Large intestine (tissue), 3 donors: Measurements from ENCODE around the gene FSTL4. TPM values are rescaled to one million over a fixed set of nuclear protein-coding genes. Genes with fewer than 3 reads are reported as not detected.

Experiments
- DNase-seq, 2 donors: peaks; one replicate each; pipeline versions ENCODE4 v3.0.0 to v3.0.0-alpha.2; 2013
- H3K27ac ChIP-seq: one replicate; pipeline ENCODE4 v1.5.1; 2013; ENCODE audit warnings: low read length
- H3K27me3 ChIP-seq: 2 replicates; pipeline ENCODE4 v1.6.1; 2013; ENCODE audit warnings: low read length; ENCODE audit not compliant: control insufficient read depth, insufficient read depth
- H3K36me3 ChIP-seq: 2 replicates; pipeline ENCODE4 v1.6.1; 2013; ENCODE audit warnings: low read length; ENCODE audit not compliant: control insufficient read depth, insufficient read depth
- H3K4me1 ChIP-seq: one replicate; pipeline ENCODE4 v1.6.1; 2013; ENCODE audit warnings: low read length; ENCODE audit not compliant: control insufficient read depth, insufficient read depth
- H3K4me3 ChIP-seq: one replicate; pipeline ENCODE4 v1.5.1; 2013; ENCODE audit warnings: low read length
- H3K9me3 ChIP-seq: one replicate; pipeline ENCODE4 v1.6.1; 2013; ENCODE audit warnings: mild to moderate bottlenecking, low read depth, low read length, moderate library complexity; ENCODE audit not compliant: control insufficient read depth
- WGBS: methylation state at CpG from one replicate; pipeline ENCODE4 v1.1.5; 2013; ENCODE audit warnings: low lambda C conversion rate; ENCODE audit not compliant: insufficient coverage; 5-methylcytosine and 5-hydroxymethylcytosine counted together
- polyA plus RNA-seq: library from polyadenylated mRNA; unstranded; fragments of 120-200 nt; gene quantifications from one replicate; pipeline ENCODE4 v1.2.1, GENCODE V29; 2013

The FSTL4 gene
- polyA plus RNA-seq, 1 donor, result 1.4 TPM

DNA sequence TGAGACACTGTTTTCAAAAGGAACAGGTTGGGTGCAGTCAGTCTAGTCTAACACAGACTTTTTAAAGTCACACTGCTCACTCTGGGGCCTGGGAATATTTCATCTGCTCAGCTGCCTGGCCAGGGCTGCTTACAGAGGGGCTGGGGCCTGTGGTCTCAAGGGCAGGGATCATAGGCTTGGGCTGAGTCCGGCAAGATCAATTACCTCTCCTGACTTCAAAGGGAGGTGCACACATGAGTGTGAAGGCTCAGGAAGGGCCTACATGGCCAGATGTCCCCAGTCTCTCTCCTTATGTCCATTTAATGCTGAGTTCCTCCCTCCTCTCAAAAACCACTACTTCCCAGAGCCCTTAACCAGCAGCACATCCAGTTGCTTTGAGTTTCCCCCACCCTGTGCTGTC lies 313.3 kb downstream of the FSTL4 start:
- Histone ChIP-seq H3K9me3 (no peaks in the 10 kb centered on the region), H3K27me3 (no peaks in the 10 kb centered on the region), H3K36me3 (no peaks in the 10 kb centered on the region), H3K27ac (no peak overlapping the region), H3K4me1 (no peaks in the 10 kb centered on the region), H3K4me3 (no peak overlapping the region)
- no CpG with 5 or more reads among the region's 1 CpG for WGBS
- no peak for DNase-seq

DNA sequence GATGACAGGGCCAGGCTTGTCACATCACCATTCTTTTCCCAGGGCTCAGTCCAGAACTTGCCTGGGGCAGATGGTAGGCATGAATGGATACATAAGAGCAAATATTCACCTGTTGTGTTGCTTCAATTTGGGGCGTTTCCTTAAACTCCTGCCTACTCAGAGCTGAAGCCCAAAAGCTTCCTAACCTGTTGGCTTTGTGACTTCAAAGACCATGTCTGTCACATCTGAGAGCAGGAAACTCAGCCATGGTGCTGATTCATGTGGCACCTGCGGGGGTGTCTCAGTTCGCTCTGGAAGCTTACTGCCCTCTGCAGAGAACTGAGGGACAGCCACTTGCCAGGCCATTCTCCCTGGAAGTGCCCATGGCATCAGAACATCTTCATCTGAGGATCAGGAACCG lies 313.9 kb downstream of the FSTL4 start:
- no peaks in the 10 kb centered on the region for H3K9me3 ChIP-seq
- WGBS, result no CpG with 5 or more reads among the region's 4 CpGs

DNA sequence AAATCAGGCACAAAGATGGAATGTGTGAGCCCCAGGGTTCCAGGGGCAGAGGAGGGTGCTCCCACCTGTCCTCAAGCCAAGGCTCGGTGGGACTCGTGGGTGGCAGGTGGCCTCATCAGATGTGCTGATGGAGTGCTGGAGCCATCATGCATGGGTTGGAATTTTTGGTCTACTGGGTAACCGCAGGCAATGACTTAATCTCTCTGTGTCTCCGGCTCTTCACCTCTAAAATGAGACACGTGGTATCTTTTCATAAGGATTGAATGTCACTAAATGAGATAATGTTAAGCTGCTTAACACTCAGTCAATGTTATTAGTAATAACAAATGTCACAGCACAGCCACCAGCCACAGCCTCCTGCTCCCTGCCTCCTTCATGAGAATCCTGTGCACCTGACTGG lies 315.0 kb downstream of the FSTL4 start:
- H3K4me1 ChIP-seq, result no peaks in the 10 kb centered on the region
- no peak for DNase-seq
- no peaks in the 10 kb centered on the region for H3K27me3 ChIP-seq
- H3K36me3 ChIP-seq, result no peaks in the 10 kb centered on the region
- WGBS, result 100% methylated on average over 1 of the region's 5 CpGs
- H3K9me3 ChIP-seq, result no peaks in the 10 kb centered on the region
- H3K27ac ChIP-seq, result no peak overlapping the region
- H3K4me3 ChIP-seq, result no peak overlapping the region

More for the DNA sequence above, 313.9 kb downstream of the FSTL4 start:
- H3K27ac ChIP-seq, result no peak overlapping the region
- no peaks in the 10 kb centered on the region for H3K27me3 ChIP-seq
- no peak overlapping the region for H3K4me3 ChIP-seq
- H3K36me3 ChIP-seq, result no peaks in the 10 kb centered on the region
- no peak for DNase-seq
- H3K4me1 ChIP-seq, result no peaks in the 10 kb centered on the region

DNA sequence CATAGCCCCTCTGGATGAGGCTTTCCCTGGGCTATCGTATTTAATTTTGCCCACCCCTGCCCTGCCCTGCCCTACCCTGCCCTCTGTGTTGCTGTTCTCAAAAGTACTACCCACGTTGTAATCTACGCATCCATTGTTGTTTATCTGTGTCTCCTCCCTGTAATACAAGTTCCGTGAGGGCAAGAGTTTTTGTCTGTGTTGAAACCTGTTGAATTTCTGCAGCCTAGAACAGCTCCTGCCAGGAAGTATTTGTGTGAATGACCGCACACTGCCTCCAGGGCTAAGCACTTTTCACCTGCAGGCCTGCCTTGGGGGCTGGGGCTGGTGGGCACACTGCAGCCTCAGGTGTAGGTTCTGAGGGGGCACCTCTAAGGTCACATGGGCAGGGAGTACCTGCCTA lies 315.7 kb downstream of the FSTL4 start:
- H3K4me3 ChIP-seq, result no peak overlapping the region
- no peaks in the 10 kb centered on the region for H3K9me3 ChIP-seq
- H3K27ac ChIP-seq, result no peak overlapping the region
- H3K36me3 ChIP-seq, result no peaks in the 10 kb centered on the region
- no peaks in the 10 kb centered on the region for H3K27me3 ChIP-seq
- WGBS, result no CpG with 5 or more reads among the region's 5 CpGs
- no peaks in the 10 kb centered on the region for H3K4me1 ChIP-seq
- no peak for DNase-seq

DNA sequence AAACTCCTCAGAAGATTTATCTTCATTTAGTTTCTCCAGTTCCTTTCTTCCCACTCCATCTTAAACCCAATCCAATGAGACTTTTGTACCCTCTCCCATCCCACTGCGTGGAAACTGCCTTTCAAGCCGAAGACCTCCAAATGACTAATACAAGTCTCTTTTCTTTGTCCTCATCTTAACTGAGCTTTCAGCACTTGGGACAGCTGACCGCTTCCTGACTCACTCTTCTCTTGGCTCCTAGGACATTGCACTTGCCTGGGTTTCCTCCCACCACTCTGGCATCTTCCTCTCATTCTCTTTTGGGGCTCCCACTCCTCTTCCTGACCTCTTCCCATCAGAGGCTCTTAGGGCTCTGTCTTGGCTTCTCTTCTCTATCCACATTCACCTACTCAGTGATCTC lies 316.8 kb downstream of the FSTL4 start:
- Histone ChIP-seq H3K9me3 (no peaks in the 10 kb centered on the region), H3K36me3 (no peaks in the 10 kb centered on the region), H3K27me3 (no peaks in the 10 kb centered on the region), H3K4me1 (no peaks in the 10 kb centered on the region), H3K27ac (no peak overlapping the region), H3K4me3 (no peak overlapping the region)
- no peak for DNase-seq
- 100% methylated on average over 2 of the region's 3 CpGs for WGBS

DNA sequence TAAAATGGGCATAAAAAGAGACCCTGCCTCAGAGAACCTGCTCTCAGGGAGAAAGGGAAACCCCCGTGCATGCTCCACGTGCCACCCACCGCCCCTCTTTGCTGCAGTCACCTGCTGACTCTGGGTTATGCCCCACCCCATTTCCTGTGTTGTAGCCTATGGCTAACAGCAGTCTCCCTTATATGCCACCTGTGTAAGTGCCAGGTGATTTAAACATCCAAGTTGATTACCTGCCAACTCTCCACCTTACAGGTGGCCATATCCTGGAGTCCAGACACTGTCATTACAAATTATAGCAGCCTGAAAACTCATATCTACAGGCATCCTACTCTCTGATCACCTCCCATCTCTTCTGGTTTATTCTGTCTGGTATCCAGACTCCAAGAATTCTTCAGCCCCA lies 318.0 kb downstream of the FSTL4 start:
- Histone ChIP-seq H3K27ac (no peak overlapping the region), H3K36me3 (no peaks in the 10 kb centered on the region), H3K9me3 (no peaks in the 10 kb centered on the region), H3K27me3 (no peaks in the 10 kb centered on the region), H3K4me3 (no peak overlapping the region), H3K4me1 (no peaks in the 10 kb centered on the region)
- DNase-seq, result no peak
- WGBS, result no CpG with 5 or more reads among the region's 3 CpGs

DNA sequence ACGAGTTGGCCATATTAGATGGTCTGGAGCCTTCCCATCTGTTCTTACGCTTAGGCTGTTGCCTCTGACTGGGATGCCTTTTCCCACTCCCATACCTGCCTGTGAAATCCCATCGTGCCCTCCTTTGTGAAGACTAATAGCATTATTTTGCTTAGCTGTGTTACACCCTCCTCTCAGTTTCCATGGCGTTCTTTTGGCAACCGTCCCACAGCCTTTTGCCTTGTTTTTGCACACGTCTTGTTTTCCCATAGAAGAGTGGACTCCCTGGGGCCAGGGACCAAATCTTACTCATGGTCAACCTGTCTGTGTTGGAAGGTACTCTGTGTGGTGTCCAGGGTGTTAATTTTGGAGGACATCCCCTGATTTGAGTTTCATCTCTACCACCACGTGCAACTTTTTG lies 318.4 kb downstream of the FSTL4 start:
- no peaks in the 10 kb centered on the region for H3K9me3 ChIP-seq
- H3K4me3 ChIP-seq, result no peak overlapping the region
- H3K4me1 ChIP-seq, result no peaks in the 10 kb centered on the region
- no CpG with 5 or more reads among the region's 7 CpGs for WGBS
- no peak for DNase-seq
- H3K36me3 ChIP-seq, result no peaks in the 10 kb centered on the region
- no peaks in the 10 kb centered on the region for H3K27me3 ChIP-seq
- H3K27ac ChIP-seq, result no peak overlapping the region

DNA sequence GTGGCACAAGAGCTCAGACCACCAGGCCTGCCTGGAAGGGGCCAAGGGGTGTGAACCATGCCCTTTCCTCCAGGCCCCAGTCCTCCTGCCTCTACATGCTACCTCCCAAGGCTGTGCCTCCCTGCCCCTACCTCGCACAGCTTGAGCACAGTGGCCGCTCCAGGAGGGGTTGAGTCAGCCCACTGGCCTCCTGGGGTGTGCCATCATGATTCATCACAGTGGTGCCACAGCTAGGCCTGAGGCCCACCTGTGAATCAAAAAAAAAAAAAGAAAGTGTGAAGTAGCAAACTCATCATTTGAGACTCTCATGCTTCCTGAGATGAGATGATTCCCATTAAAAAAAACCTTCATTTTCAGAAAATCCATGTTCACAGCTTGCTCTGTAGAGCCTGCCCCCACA lies 320.0 kb downstream of the FSTL4 start:
- no peak for DNase-seq
- H3K9me3 ChIP-seq, result no peaks in the 10 kb centered on the region
- no peak overlapping the region for H3K4me3 ChIP-seq
- no CpG with 5 or more reads among the region's 2 CpGs for WGBS
- no peak overlapping the region for H3K27ac ChIP-seq
- H3K27me3 ChIP-seq, result no peaks in the 10 kb centered on the region
- H3K36me3 ChIP-seq, result no peaks in the 10 kb centered on the region
- H3K4me1 ChIP-seq, result no peaks in the 10 kb centered on the region

DNA sequence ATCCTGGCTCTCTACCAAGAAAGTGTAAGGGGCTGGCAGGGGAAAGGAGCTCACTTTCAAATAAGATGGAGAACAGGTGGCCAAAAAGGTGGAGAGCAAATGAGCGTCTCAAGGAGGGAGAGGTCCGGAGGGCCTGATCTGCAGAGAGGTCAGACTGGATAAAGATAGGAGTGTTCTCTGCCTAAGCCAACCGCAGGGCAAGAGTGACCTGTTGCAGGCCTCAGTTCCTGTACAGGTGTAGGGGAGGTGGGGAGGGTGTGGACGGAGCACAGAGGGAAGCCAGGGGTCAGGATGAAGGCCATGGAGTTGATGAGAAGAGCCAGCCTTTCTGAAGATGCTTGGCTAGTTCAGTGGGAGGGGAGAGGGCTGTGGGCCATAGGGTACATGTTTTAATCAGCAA lies 320.8 kb downstream of the FSTL4 start:
- Histone ChIP-seq H3K4me3 (no peak overlapping the region), H3K36me3 (no peaks in the 10 kb centered on the region), H3K4me1 (no peaks in the 10 kb centered on the region), H3K9me3 (no peaks in the 10 kb centered on the region), H3K27me3 (no peaks in the 10 kb centered on the region), H3K27ac (no peak overlapping the region)
- WGBS, result no CpG with 5 or more reads among the region's 4 CpGs
- no peak for DNase-seq

DNA sequence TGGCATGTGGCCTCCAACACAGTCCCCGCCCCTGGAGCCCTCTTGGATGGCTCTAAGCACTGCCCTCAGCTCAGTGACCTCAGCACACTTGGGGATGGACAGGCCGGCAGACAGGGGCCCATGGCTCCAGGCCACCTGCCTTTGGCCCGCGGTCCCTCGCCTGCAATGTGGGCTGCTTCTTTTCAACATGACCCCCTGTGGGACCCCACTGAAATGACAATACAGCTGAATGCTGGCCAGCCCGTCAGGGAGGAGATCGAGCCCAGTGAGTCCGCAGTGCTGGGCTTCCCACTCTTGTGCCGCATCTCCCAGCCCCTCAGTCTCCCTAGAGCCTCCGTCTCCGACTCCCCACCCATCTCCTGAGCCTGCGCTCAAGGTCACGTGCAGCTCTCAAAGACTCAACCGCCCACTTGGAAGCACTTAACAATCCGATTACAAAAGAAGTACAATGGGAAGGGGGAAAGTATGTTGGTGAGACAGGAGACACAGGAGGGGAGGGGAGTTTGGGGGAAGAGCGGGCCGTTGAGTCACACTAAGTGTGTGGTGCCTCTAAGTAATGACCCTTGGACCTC lies 321.6 kb downstream of the FSTL4 start:
- no peaks in the 10 kb centered on the region for H3K36me3 ChIP-seq
- no peaks in the 10 kb centered on the region for H3K27me3 ChIP-seq
- H3K9me3 ChIP-seq, result no peaks in the 10 kb centered on the region
- no peak overlapping the region for H3K27ac ChIP-seq
- no CpG with 5 or more reads among the region's 17 CpGs for WGBS
- no peaks in the 10 kb centered on the region for H3K4me1 ChIP-seq
- no peak for DNase-seq
- no peak overlapping the region for H3K4me3 ChIP-seq

DNA sequence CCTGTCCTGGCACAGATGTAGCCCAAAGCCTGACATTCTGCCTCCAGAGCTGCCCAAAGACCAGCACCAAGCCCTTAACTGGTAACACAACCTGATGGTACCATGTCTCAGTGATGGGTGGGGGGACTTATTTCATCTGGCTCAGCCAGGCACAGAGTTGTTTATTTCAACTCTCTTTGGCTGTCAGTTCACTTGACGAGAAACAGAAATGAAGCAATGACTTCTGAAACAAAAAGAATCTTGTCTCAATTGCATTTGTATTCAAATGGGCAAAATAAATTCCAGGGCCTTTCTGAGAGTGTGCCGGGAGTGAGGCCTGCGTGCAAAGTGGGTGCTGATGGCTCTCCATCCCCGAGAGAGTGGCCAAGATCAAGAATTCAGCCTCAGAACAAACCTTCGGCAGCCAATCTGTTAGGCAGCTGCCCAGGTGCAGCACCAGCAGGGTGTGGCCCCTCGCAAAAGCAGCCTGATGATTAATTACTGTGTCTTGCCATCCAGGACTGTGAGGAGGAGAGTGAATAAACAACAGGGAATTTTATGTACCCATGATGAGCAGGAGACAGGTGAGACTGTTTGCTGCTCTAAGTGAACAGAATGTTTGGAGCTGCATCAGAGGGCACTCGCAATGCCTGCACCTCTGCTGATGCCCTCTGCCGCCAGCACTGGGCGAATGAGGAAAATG lies 322.5 kb downstream of the FSTL4 start:
- H3K4me1 ChIP-seq, result peaks cover 3% of the 10 kb centered on the region
- WGBS, result no CpG with 5 or more reads among the region's 9 CpGs
- H3K36me3 ChIP-seq, result no peaks in the 10 kb centered on the region
- H3K9me3 ChIP-seq, result no peaks in the 10 kb centered on the region
- DNase-seq, result no peak
- H3K27me3 ChIP-seq, result no peaks in the 10 kb centered on the region
- H3K4me3 ChIP-seq, result no peak overlapping the region
- no peak overlapping the region for H3K27ac ChIP-seq
